GM23248 (cell line): ENCODE measurements around the gene CDH20. TPM values are rescaled to one million over a fixed set of nuclear protein-coding genes. Genes with fewer than 3 reads are reported as not detected.

Experiments
- DNase-seq: peaks from one replicate; pipeline ENCODE4 v3.0.0-alpha.2; 2015
- H2AFZ ChIP-seq: fragments of 200-600 bp; sonication (generic); 2 replicates; pipeline ENCODE4 v1.6.1; 2016; ENCODE audit warnings: antibody characterized with exemption
- H3F3A ChIP-seq: fragments of 200-600 bp; sonication (generic); 2 replicates; pipeline ENCODE4 v1.6.1; 2016; ENCODE audit warnings: mild to moderate bottlenecking, antibody characterized with exemption, mixed run types; ENCODE audit not compliant: insufficient read depth
- H3K27ac ChIP-seq: fragments of 200-600 bp; sonication (generic); 2 replicates; pipeline ENCODE4 v1.5.1; 2016; ENCODE audit warnings: mild to moderate bottlenecking
- H3K27me3 ChIP-seq: fragments of 200-600 bp; sonication (generic); replicated peaks from 2 replicates; pipeline ENCODE4 v1.6.1; 2016; ENCODE audit warnings: mild to moderate bottlenecking; ENCODE audit not compliant: insufficient read depth
- H3K36me3 ChIP-seq: fragments of 200-600 bp; sonication (generic); 2 replicates; pipeline ENCODE4 v1.6.1; 2016; ENCODE audit warnings: low read depth, mild to moderate bottlenecking
- H3K4me1 ChIP-seq: fragments of 200-600 bp; sonication (generic); 2 replicates; pipeline ENCODE4 v1.6.1; 2016; ENCODE audit warnings: mild to moderate bottlenecking; ENCODE audit not compliant: insufficient read depth
- H3K4me2 ChIP-seq: fragments of 200-600 bp; sonication (generic); one replicate; pipeline ENCODE4 v1.6.1; 2016; ENCODE audit warnings: mild to moderate bottlenecking; ENCODE audit not compliant: unreplicated experiment
- H3K4me3 ChIP-seq: fragments of 200-600 bp; sonication (generic); 2 replicates; pipeline ENCODE4 v1.5.1; 2016; ENCODE audit warnings: mild to moderate bottlenecking
- H3K79me2 ChIP-seq: fragments of 200-600 bp; sonication (generic); 2 replicates; pipeline ENCODE4 v1.6.1; 2016; ENCODE audit warnings: mild to moderate bottlenecking; ENCODE audit not compliant: insufficient read depth
- H3K9ac ChIP-seq: fragments of 200-600 bp; sonication (generic); 2 replicates; pipeline ENCODE4 v1.6.1; 2016; ENCODE audit warnings: mild to moderate bottlenecking
- H3K9me2 ChIP-seq: fragments of 200-600 bp; sonication (generic); 2 replicates; pipeline ENCODE4 v1.6.1; 2016; ENCODE audit warnings: mixed run types, mild to moderate bottlenecking, moderate library complexity; ENCODE audit not compliant: insufficient read depth
- H3K9me3 ChIP-seq: fragments of 200-600 bp; sonication (generic); one replicate; pipeline ENCODE4 v1.6.1; 2017; ENCODE audit warnings: low read depth
- H4K20me1 ChIP-seq: fragments of 200-600 bp; sonication (generic); 2 replicates; pipeline ENCODE4 v1.6.0; 2016; ENCODE audit not compliant: insufficient read depth
- EZH2 ChIP-seq: fragments of 200-600 bp; sonication (generic); IDR thresholded peaks from 2 replicates; pipeline ENCODE4 v1.6.1; 2018; ENCODE audit warnings: antibody characterized with exemption, mild to moderate bottlenecking; ENCODE audit not compliant: insufficient read depth, poor library complexity, severe bottlenecking
- EZH2phosphoT487 ChIP-seq: fragments of 200-600 bp; sonication (generic); IDR thresholded peaks from 2 replicates; pipeline ENCODE4 v1.6.1; 2018; ENCODE audit warnings: antibody characterized with exemption, moderate library complexity, mild to moderate bottlenecking, low read depth; ENCODE audit not compliant: insufficient read depth
- WGBS, 2 experiments: methylation state at CpG; one replicate each; pipeline ENCODE4 v1.1.6; 2015 to 2017; ENCODE audit warnings: low lambda C conversion rate in 2 of 2, low coverage in 1 of 2; ENCODE audit errors: missing lambda C conversion rate in 2 of 2; 5-methylcytosine and 5-hydroxymethylcytosine counted together
- in situ Hi-C: fragments of 300-500 bp; cut with MboI; formaldehyde crosslinking; loops from 2 replicates; pipeline ENCODE4 v1.15.0; 2020
- polyA plus RNA-seq: library from polyadenylated mRNA; unstranded; fragments of >200 nt; fragmentation: Nextera tagmentation; extraction: Ambion mirVana; gene quantifications from 2 replicates; pipeline ENCODE4 v1.2.1, GENCODE V29; 2016
- total RNA-seq: library from RNA; depleted of rRNA; stranded (reverse); fragments of >200 nt; shearing (Covaris generic); gene quantifications from 2 replicates; pipeline ENCODE4 v1.2.3, GENCODE V29; 2014

CDH20 gene
- total and polyA plus RNA-seq, 2 experiments from 2014 or later = not detected

- no peak overlapping the region for H3K4me2 ChIP-seq
- in situ Hi-C loops = no loop called here
- H4K20me1 ChIP-seq = no peaks in the 10 kb centered on the region
- no peaks in the 10 kb centered on the region for H3K9me2 ChIP-seq
- H3K4me1 ChIP-seq = no peaks in the 10 kb centered on the region
- H3K36me3 ChIP-seq = no peaks in the 10 kb centered on the region
- no peak overlapping the region for H3K9ac ChIP-seq
- no peak overlapping the region for H3K27ac ChIP-seq
- H3F3A ChIP-seq = no peaks in the 10 kb centered on the region
- 70 to 73% methylated on average over 6 of the region's 6 CpGs for WGBS, 2 experiments
- H3K9me3 ChIP-seq = no peaks in the 10 kb centered on the region
- H3K4me3 ChIP-seq = no peak overlapping the region
- no peak overlapping the region for H2AFZ ChIP-seq
- no peak for DNase-seq
- H3K27me3 ChIP-seq = no peaks in the 10 kb centered on the region
- TF ChIP-seq EZH2phosphoT487 = no peak
- H3K79me2 ChIP-seq = no peaks in the 10 kb centered on the region
Measured at GRCh38 chr18:61531182-61531581, 198.0 kb downstream of the CDH20 start.

GRCh38 chr18:61531891-61532290 is 198.7 kb downstream of the CDH20 start:
- no peaks in the 10 kb centered on the region for H3K9me3 ChIP-seq
- in situ Hi-C loops = no loop called here
- H3K27me3 ChIP-seq = no peaks in the 10 kb centered on the region
- TF ChIP-seq EZH2 (no peak), EZH2phosphoT487 (no peak)
- no peak for DNase-seq
- no peaks in the 10 kb centered on the region for H3F3A ChIP-seq
- no peak overlapping the region for H3K27ac ChIP-seq
- H3K9ac ChIP-seq = no peak overlapping the region
- no peak overlapping the region for H3K4me3 ChIP-seq
- WGBS, 2 experiments = 48 to 69% methylated on average over 2 of the region's 2 CpGs
- H3K79me2 ChIP-seq = no peaks in the 10 kb centered on the region
- H4K20me1 ChIP-seq = no peaks in the 10 kb centered on the region
- no peak overlapping the region for H2AFZ ChIP-seq
- no peaks in the 10 kb centered on the region for H3K4me1 ChIP-seq
- no peaks in the 10 kb centered on the region for H3K9me2 ChIP-seq
- no peak overlapping the region for H3K4me2 ChIP-seq
- no peaks in the 10 kb centered on the region for H3K36me3 ChIP-seq

DNA sequence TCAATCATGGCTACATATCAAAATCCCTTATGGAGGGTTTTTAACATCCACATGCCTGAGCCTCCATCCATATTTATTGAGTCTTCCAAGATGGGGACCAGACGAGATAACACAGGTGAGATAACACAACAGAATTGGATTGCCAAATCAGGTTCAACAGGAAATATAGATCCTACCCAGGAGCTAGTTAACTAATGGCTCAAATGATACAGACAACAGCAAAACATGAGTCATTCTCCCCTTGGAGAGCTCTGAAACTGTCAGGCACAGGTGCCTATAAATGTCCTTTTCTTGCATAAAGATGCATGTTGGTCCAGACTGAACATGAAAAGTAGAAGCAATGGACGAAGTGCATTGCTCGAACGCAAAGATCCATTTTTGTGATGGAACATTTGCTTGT is 202.2 kb downstream of the CDH20 start:
- H3K4me1 ChIP-seq = no peaks in the 10 kb centered on the region
- H3K27ac ChIP-seq = no peak overlapping the region
- H3K79me2 ChIP-seq = no peaks in the 10 kb centered on the region
- no peak overlapping the region for H2AFZ ChIP-seq
- H4K20me1 ChIP-seq = no peaks in the 10 kb centered on the region
- H3K4me2 ChIP-seq = no peak overlapping the region
- no peaks in the 10 kb centered on the region for H3K36me3 ChIP-seq
- no peak for TF ChIP-seq EZH2phosphoT487
- no peak for TF ChIP-seq EZH2
- no peaks in the 10 kb centered on the region for H3K9me2 ChIP-seq
- no peaks in the 10 kb centered on the region for H3K9me3 ChIP-seq
- H3F3A ChIP-seq = no peaks in the 10 kb centered on the region
- 87 to 95% methylated on average over 4 of the region's 4 CpGs for WGBS, 2 experiments
- in situ Hi-C loops = no loop called here
- H3K4me3 ChIP-seq = no peak overlapping the region
- no peak overlapping the region for H3K9ac ChIP-seq
- no peak for DNase-seq
- no peaks in the 10 kb centered on the region for H3K27me3 ChIP-seq

DNA sequence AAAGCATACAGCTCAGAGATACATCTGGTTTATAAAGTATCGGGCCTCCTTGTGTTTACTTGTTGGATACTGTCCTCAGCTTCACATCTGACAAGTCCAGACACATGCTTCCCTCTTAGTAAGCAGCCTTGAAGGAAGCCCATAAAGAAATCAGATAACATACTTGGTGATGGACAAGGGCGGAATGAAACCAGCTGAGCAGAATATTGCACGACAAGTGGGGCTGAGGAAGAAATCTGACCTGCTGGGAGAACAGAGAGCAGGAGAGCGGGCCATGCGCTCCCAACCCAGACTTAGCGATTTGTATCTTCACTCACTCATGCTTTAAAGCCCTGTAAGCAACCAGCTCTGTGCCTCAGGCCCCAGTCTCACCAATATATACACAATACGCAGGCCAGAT is 208.4 kb downstream of the CDH20 start:
- 82 to 84% methylated on average over 7 of the region's 7 CpGs for WGBS, 2 experiments

DNA sequence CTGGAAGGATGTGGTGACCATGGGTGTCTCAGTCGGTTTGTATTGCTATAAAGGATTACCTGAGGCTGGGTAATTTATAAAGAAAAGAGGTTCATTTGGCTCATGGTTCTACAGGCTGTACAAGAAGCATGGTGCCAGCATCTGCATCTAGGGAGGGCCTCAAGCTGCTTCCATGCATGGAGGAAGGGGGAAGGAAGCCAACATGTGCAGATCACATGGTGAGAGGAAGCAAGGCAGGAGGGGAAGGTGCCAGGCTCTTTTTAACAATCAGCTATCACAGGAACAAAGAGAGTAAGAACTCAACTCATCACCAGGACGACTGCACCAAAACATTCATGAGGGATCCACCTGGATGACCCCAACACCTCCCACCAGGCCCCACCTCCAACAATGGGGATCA is 209.4 kb downstream of the CDH20 start:
- Histone ChIP-seq H3K36me3 (no peaks in the 10 kb centered on the region), H3K9ac (no peak overlapping the region), H3K4me2 (no peak overlapping the region), H3K4me1 (peaks cover 6% of the 10 kb centered on the region; the same call in 1 of the 2 replicates), H4K20me1 (no peaks in the 10 kb centered on the region), H3K27ac (no peak overlapping the region), H3F3A (no peaks in the 10 kb centered on the region), H3K9me2 (no peaks in the 10 kb centered on the region), H3K9me3 (no peaks in the 10 kb centered on the region), H3K27me3 (no peaks in the 10 kb centered on the region), H3K4me3 (no peak overlapping the region), H3K79me2 (no peaks in the 10 kb centered on the region), H2AFZ (no peak overlapping the region)
- 56 to 64% methylated on average over 2 of the region's 2 CpGs for WGBS, 2 experiments
- in situ Hi-C loops = no loop called here
- DNase-seq = no peak
- no peak for TF ChIP-seq EZH2phosphoT487
- TF ChIP-seq EZH2 = no peak

More for the DNA sequence above, 208.4 kb downstream of the CDH20 start:
- Histone ChIP-seq H3K27ac (no peak overlapping the region), H3K9ac (no peak overlapping the region), H3K4me3 (no peak overlapping the region), H2AFZ (no peak overlapping the region), H3K4me1 (peaks cover 4% of the 10 kb centered on the region; the same call in 1 of the 2 replicates), H3K79me2 (no peaks in the 10 kb centered on the region), H3K27me3 (no peaks in the 10 kb centered on the region), H3K4me2 (no peak overlapping the region), H4K20me1 (no peaks in the 10 kb centered on the region), H3K9me2 (no peaks in the 10 kb centered on the region), H3K36me3 (no peaks in the 10 kb centered on the region), H3K9me3 (no peaks in the 10 kb centered on the region), H3F3A (no peaks in the 10 kb centered on the region)
- DNase-seq = no peak
- in situ Hi-C loops = no loop called here
- no peak for TF ChIP-seq EZH2phosphoT487
- no peak for TF ChIP-seq EZH2
